HG03025 (cell line): ENCODE results near the gene MAPK8.

Experiments
- ATAC-seq: cut with Tn5 transposase; IDR thresholded peaks from one replicate; pipeline ENCODE4 v1.9.1; 2021; ENCODE audit warnings: mild to moderate bottlenecking, moderate library complexity; ENCODE audit not compliant: unreplicated experiment, low FRiP score

The MAPK8 gene

DNA sequence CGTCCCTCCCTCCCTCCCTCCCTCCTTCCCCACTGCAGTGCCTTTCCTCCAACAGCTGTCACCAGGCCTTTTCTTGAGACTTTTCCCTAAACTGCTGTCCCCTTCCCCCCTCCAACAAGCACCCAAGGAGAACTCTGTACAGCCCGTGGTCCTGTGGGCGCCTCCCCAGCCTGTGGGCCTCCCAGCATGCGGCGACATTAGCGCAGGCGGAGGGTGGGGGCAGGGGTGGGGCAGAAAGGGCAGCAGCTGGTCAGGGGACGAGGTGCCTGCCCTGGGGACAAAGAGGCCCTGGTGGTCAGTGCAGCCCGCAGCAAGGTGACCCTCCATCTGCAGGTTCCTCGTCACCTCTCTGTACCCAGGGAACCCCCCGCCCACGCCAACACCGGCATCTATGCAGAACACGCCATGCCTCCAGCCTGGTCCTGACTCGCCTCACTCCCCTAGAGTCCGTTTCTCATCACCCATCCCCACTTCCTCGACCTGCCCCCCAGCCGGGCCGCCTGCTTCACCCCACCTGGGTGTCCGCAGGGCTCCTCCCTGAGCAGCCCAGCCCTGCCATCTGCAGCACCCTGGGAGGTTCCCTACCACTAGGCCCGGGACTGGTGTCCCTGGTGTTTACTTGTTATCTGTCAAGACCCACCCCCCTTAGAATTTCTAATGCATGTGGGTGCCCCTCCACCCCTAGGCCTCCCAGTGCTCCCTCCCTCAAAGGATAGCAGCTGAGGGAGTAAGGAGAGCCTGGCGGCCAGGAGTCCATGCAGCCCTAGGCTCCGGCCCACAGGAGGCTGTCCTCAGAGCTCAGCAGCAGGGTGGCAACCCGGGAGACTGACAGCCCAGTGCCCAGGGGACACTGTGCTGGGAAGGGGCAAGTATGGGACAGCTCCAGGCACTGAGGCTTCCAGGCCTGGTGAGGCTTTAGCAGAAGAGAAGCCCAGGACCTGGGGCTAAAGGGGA, 150.6 kb downstream of the MAPK8 start:
- ATAC-seq: no peak

DNA sequence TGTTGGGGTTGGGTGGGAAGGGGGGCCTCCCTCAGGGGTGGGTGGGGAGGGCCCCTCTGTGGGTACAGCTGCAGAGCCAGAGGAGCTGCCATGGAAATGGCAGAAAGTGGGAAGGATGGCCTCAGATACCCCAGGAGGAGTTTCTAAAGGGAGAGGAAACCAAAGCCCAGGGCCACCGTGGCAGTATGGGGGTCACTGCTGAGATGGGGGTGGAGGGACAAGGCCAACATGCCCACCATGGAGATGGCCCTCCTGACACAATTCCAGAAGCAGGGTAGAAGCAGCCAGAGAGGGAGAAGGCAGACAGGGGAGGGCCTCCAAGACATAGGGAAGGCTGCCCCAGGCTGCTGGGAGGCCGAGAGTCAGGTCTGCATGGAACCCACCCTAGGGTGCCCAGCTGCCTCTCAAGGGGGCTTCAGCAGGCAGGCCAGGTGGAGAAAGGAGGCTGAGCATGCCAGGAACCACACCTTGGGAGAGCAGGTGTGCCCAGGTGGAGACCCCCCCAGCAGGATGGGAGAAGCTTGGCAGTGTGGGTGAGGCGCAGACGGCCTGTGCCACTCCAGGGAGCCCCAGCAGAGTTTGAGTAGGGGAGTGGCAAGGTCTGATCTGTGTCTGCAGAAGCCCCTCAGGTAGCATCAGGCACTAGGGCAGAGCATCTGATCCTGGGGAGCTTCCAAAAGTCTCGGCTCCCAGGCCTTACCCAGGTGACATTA, 151.6 kb downstream of the MAPK8 start:
- ATAC-seq: no peak

DNA sequence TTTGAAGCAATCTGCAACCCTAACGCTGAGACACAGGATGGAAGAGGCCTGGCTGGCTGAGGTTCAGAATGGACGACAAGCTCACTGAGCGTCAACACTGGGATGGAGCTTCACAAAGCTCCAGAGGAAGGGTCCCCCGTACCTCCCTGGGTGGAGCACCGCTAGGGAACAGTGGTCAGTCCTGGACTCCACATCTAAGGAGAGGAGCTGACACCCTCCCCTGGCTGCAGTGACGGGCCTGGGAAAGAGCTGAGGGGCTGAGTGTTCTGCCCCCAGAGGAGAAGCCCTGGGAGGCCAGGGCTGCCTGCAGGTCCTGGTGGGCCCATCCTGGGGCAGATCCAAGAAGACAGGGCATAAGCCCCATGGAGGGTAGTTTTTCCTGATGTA, 152.2 kb downstream of the MAPK8 start:
- ATAC-seq: no peak

DNA sequence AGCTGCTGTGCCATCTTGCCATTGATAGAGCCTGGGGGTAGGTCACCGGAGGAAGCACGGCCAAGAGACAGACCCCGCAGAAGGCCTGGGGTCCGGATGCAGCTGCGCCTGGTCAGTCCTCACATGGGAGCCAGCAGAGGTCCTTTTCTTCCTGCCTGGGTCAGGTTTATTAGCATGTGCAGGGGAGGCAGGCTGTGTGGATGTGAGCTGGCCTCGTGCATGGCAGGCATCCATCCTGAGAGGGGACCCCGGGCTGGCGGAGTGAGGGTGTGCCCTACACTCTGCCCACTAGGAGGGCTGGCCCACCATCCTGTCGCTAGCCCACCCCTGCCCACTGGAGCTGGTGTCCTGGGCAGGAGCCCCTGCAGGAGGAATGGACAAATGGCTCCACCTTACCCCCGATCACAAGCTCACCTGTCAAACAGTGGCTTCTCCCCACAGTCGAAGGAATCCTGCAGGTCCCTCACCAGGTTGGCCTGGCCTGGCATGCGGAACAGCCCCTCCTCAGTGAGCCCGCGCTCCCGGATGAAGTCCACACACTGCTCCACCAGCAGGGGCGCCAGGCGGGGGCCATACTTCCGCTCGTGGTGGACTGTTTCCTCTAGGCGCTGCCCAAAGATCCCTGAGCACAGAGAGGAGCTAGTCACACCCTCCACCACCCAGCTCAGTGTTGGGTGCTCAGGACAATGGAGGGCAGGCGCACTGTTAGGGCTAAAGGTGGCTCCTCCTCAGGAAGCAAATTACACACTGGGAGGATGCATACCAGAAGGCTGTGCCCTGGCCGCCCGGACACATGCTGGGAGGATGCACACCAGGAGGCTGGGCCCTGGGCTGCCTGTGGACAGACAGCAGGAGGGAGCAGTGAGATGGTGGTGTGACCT, 153.0 kb downstream of the MAPK8 start:
- no peak for ATAC-seq

DNA sequence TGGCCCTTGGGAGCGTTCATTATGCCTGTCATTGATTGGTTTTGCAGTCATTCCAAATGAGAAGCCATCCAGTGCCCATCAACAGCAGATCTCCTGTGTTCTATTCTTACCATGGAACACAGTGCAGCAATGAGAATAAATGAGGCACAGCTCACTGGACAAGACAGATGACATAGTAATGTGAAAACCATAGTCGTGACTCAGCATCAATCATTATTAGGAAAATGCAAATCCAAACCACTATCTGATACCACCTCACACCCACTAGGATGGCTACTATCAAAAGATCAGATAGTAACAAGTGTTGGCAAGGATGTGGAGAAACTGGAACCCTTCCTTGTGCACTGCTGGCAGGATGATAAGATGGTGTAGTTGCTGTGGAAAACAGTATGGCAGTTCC, 153.7 kb downstream of the MAPK8 start:
- no peak for ATAC-seq

DNA sequence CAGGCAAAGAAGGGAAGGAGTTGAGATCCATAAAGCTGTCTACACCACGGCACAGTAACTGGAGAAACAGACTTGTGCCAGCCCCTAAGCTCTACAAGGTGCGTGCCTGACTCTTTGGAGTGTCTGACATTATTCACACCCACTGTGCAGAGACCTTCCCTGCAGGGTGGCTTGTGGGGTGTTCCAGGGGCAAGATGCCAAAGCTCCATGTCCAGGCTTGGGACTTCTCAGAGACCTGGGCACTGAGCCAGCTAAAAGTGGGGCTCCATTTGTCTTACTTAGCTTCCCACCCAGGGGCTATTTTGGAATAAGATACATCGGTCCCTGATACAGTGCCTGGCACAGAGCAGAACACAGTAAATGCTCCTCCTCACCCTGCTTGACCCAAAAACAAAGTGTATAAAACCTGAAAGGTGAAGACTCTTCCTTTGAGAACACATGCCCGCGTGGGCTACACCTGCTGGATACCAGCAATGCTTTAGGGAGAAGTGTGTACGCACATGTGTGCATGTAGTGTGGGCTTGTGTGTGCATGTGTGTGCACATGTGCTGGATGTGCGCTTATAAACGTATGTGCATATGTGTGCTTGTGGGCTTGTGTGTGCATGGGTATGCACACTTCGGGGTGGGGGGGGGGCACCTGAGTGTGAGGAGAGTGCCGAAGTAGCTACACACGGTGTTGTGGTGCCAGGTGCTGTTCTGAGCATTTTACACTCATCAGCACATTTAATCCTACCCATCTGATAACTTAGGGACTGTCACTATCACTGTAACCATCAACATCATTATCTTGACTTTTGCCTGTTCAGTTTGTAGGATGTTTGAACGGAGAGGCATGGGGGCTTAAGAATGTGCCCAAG, 155.4 kb downstream of the MAPK8 start:
- no peak for ATAC-seq

DNA sequence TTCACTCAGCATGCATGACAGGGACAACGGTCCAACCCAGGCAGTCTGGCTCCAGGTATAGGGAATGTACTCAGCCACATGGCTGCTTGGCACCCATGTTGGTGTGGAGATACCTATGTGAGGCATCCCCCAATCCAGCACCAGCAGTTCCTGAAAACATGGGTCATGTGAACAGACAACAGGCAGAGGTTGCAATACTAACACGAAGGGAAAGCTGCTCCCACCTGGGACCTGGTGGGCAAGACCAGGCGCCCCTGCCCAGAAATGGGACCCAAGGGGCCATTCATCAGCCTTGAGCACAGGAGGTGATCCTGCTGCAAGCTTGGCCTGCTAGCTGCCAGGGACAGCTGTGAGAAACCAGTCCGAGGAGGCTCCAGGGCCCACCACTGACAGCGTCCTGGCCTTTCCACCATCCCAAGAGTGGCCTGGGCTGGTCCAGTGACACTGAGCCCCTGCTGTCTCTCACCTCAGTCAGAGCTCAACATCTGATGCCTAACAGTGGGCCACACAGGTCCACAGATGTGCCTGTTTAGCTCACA, 156.1 kb downstream of the MAPK8 start:
- no peak for ATAC-seq

DNA sequence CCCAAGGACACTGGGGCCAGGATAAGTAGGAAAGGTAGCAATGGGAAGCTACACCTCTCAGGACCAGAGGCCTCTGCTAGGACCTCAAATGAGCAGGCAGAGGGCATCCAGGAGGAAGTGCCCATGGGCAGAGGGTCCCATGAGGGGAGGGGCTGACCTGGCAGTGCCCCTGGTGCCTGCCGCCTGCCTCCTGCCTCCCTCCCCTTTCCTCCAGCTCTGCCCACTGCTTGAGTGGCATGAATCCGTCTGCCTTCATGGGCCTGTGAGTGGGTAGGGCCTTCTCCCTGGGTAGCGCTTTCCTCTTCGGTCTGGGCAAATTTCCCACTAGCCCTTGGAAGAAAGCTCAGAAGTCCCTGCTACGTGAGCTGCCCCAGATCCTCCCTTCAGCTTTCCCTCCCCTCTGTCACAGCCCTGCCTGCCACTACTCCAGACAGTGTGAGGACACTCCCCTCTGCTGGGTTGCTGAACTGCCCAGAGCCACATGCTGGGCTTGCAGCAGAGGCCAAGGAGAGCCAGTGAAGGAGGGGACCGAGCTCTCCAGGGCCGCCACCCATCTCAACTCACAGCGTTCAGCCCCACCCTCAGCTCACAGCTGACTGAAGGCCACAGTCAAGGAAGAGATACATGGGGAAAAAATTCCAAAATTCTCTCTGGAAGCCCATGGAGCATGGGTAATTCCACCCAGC, 157.0 kb downstream of the MAPK8 start:
- no peak for ATAC-seq

DNA sequence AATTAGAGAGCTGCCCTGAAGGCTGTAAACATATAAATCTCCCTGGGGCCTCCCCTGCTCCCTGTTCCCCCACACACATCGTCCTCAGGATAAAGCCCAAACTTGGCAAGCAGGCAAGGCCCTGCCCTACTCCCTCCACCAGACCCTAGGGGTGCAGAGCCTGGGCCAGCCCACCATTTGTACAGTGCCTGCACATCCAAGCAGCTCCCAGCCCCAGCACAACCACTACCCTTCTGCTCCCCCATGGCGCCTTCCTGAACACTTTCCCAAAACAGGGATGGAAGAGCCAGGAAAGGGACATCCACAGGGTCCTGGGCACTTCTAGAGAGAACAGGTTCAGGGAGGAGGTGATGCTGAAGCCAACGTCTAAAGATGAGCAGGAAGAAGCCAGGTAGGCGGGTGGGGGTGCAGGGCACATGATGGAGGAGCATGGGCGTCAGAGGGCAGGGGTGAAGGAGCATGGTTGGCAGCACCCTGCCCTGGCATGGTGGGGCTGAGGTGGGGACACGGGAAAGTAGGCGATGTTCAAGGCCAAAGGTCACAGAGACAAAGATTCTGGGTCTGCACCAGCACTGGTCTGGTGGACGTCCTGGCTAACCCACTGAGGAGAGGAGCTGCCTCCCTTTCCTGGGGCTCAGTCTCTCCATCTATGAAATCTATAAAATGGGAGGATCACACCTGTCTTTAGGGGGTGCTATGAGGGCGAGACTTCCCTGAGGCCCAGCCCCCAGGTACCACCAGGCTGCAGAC, 157.8 kb downstream of the MAPK8 start:
- no peak for ATAC-seq

DNA sequence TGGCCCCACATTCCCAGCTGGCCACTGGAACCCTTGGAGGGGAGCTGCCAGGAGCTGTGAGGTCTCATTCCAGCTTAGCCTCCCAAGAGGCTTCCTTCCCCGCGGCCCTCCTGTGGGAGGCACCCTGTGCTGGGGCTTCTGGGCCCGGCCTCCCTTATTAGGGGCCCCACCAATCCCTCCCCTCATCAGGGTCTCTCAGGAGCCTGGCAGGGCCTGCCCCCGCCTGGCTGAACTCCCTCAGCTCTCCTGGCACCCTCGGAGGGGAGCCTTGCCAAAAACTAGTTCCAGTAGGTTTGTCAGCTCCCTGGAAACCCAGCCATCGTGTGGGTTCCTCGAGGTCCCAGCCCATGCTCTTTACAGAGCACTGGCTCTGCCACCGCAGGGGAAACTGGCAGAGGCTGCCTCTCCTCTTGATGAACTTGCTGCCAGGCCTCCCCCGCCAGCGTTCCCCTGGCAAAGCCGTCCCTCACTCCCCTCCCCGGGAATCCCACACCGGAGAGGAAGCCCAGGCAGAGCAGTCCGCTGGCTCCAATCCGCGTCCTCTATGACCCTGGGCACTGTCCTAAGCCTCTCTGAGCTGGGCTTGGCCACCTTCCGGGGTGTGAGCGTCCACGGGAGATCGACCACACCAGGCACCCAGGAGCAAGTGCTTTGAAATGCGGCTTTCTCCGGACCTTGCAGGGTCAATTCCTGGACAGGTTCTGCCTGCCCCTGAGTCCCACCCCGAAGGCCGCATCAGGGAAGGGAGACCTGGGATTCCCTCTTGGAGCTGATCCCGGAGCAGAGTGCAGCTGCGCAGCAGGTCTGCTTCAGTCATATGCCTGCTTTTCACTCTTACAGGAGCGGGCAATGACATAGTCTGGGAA, 158.6 kb downstream of the MAPK8 start:
- ATAC-seq: no peak

DNA sequence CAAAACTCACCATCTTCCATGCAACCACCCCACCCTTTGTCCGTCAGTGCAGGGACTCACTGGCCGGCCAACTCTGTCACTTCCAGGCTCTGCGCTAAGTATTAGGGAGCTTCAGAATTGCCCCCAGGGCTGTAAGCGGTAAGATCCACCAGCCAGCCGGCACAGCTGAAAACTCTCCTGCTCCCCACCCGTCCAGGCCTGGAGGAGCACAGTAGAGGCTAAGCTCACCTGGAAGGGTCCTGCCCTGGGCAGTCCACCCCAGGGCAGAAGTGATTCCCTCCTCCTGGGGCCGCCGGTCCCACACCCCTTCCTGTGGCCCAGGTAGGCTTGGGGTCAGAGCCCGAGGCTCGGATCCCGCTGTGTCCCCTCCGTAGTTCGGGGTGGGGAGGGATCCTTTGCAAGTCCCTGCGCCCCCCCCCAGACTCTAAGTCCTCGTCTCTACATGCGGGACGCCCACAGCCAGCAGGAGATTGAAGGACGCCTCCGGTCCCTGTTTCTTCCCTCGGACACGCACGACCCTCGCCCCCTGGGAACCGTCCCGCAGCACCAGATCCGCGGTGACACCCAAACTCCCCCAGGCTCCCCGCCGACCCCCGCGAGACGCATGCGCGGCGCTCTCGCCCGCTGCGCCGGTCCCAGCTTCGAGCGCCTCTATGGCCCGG, 159.5 kb downstream of the MAPK8 start:
- ATAC-seq: no peak

DNA sequence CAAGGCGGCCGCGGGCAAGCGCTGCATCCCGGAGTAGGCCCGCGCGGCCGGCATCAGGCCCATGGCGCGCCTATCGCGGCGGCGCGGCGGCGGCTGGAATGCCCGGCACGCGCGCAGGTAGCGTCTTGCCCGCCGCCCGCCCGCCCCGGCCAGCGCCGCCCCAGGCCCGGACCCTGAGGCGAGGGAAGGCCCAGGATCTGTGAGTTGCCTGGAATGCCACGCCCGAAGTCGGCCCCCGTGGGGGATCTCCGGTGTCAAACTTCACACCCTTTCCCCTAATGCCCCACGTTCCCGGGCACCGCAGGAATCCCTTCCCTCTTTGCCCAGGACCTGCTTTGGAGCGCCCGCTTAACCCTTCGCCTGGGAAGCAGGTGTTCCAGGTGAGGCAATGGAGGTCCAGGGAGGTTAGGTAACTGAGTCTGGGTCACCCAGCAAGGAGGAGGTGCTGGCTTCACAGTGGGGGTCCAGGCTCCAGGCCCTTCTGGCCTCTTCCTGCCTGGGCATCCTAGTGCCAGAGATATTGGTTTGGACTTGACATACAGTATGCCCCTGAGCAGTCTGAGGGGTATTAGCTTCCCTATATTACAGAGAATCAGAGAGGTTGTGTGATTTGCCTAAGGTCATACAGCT, 160.2 kb downstream of the MAPK8 start:
- no peak for ATAC-seq

DNA sequence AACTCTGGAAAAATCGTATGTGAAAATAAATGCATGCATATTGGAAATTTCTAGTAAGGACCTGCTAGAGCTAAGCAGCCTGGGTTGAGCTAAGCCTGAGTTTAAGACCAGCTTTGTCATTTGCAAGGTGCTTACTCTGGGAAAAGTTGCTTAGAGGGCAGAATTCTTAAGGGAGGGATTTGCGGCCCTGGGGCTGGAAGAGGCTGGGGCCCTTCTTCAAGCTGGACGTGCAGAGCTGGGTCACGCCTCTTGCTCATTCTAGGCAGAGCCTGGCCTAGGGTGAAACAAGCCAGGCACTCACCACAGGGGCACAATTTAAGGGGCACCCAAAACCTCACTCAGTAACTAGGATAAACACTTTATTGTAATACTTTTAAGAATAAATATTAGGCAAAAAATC, 161.2 kb downstream of the MAPK8 start:
- ATAC-seq: no peak

DNA sequence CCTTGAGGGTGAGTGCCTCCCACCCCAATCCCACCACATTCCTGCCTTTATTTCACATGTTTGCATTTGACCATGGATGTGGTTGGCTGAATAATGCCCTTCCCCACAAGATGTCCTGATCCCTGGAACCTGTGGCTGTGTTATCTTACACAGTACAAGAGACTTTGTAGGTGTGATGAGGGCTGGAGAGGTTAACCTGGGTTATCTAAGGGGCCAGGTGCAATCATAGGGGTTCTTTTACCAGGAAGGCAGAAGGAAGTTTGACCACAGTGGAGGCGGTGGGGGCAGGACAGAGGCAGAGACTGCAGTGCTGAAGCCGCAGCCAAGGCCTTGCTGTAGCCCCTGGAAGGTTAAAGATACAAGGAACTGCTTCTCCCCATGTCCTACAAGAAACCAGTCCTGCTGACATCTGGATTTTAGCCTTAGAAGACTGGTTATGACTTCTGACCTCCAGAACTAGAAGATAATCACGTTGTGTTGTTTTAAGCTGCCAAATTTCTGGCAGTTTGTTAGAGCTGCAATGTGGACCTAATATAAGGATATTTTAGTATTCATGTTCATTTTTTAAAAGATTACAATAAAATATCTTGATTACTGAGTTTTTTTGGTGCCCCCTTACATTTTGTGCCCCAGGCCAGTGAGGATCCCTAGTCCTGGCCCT, 161.8 kb downstream of the MAPK8 start:
- no peak for ATAC-seq

DNA sequence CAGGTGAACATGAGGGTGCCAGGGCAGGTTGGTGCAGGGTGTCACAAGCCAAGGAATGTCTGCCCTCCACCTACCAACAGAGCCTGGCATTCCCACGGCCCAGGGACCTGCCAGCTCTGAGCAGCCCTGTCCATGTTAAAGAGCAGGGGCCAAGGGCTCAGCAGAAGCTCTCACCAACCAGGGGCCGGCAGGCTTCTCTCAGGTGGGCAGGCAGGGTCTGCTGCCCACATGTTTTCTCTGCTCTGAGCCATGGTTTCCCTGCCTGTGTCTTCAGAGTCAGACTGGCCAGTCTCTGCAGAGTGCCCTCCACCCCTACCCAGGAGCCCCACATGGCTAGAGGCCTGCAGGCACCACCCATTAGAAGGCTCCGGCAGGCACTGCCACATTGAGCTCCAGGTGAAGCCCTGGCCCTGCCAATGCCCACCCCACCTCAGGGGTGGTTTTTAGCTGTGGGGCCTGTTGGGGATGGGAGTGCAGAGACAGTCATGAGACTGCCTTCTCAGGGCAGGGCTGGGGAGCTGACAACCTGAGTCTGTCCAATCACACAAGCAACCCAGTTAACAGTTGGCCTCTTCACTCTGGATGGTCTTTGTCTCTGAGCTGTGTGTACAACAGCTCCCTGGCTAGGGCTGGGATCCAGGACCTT, 162.5 kb downstream of the MAPK8 start:
- ATAC-seq: no peak
